Endothelial cell of umbilical vein (primary cell): Measurements from ENCODE around the gene SPDEF.

Experiments used
- CTCF ChIP-seq, 2 donors: IDR thresholded peaks; 1 replicate in 1 of 2; 2 replicates in 1 of 2; pipeline ENCODE4 v1.5.1; 2011; ENCODE audit warnings: low read length in 2 of 2, mild to moderate bottlenecking in 2 of 2, moderate library complexity in 2 of 2, control low read depth in 1 of 2, inconsistent platforms in 1 of 2, low read depth in 1 of 2; ENCODE audit not compliant: insufficient read depth in 1 of 2; ENCODE audit errors: extremely low read depth in 1 of 2
- EZH2 ChIP-seq: IDR thresholded peaks from 2 replicates; pipeline ENCODE4 v1.6.1; 2012; ENCODE audit warnings: borderline replicate concordance, low read depth, mild to moderate bottlenecking, moderate library complexity, low read length, inconsistent platforms; ENCODE audit not compliant: severe bottlenecking
- FOS ChIP-seq: IDR thresholded peaks from 2 replicates; pipeline ENCODE4 v1.6.1; 2011; ENCODE audit warnings: mild to moderate bottlenecking, low read length, moderate library complexity, borderline replicate concordance; ENCODE audit not compliant: insufficient read depth
- GATA2 ChIP-seq: IDR thresholded peaks from 2 replicates; pipeline ENCODE4 v1.7.0; 2011; ENCODE audit warnings: low read depth, mild to moderate bottlenecking, moderate library complexity, mixed read lengths, low read length; ENCODE audit not compliant: insufficient read length, insufficient read depth
- JUN ChIP-seq: IDR thresholded peaks from 2 replicates; pipeline ENCODE4 v1.6.1; 2011; ENCODE audit warnings: borderline replicate concordance, low read depth; ENCODE audit not compliant: insufficient read length, insufficient read depth
- POLR2A ChIP-seq: IDR thresholded peaks from 2 replicates; pipeline ENCODE4 v1.6.1; 2012; ENCODE audit warnings: low read depth, mild to moderate bottlenecking, control low read depth, low read length
- POLR2AphosphoS5 ChIP-seq: IDR thresholded peaks from 2 replicates; pipeline ENCODE4 v1.6.1; 2012; ENCODE audit warnings: low read depth, mild to moderate bottlenecking, control low read depth, low read length, moderate library complexity; ENCODE audit not compliant: insufficient read depth
- TF ChIP-seq, protein P1 (sequence below): IDR thresholded peaks from 2 replicates; pipeline ENCODE4 v1.6.1; 2011; ENCODE audit not compliant: insufficient read depth, insufficient read length

DNA sequence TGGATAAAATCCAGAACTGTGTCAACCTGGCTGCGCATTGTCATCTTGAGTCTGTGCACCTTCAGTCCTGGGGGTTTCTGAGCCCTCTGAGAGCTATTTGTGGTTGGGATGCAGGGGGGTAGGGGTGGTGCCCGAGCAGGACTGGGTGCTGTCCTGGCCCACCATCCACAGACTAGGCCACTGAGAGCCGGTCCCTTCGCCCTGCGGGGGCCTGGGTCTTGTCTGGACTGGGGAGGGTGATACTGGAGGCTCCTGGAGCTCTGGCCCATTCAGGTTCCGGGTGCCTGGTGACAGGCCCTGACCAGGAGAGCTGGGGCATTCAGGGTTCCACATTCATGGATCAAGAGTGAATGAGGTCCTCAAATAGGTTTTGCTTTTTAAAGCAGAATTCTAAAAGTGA lies 20.9 kb downstream of the SPDEF start:
- TF ChIP-seq CTCF (IDR thresholded peaks at IDR 0.05; ENCODE audit: extremely low read depth in 1 of 2, insufficient read depth in 1 of 2, low read depth in 1 of 2, low read length in 2 of 2): no peak
- no peak for TF ChIP-seq POLR2A
- no peak for TF ChIP-seq POLR2AphosphoS5
- no peak for TF ChIP-seq FOS
- TF ChIP-seq EZH2: no peak
- TF ChIP-seq, protein P1, sequence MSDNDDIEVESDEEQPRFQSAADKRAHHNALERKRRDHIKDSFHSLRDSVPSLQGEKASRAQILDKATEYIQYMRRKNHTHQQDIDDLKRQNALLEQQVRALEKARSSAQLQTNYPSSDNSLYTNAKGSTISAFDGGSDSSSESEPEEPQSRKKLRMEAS: no peak
- no peak for TF ChIP-seq GATA2
- TF ChIP-seq JUN: no peak
